Cardiac fibroblast (primary cell): Measurements from ENCODE around the gene CYP27A1.

Experiments
- DNase-seq, 2 donors: peaks; one replicate each; pipeline versions ENCODE4 v3.0.0 to v3.0.0-alpha.2; 2010; ENCODE audit warnings: low read depth in 2 of 2
- H3K4me3 ChIP-seq, 2 donors: replicated peaks in 1 of 2; 1 replicate in 1 of 2; 2 replicates in 1 of 2; pipeline ENCODE4 v1.5.1; 2011; ENCODE audit warnings: low read depth in 2 of 2, low read length in 2 of 2, mild to moderate bottlenecking in 2 of 2, moderate library complexity in 1 of 2
- TF ChIP-seq, protein P1 (sequence below): IDR thresholded peaks from one replicate; pipeline ENCODE4 v1.5.1; 2011; ENCODE audit warnings: low read depth, mild to moderate bottlenecking, low read length, inconsistent platforms

The CYP27A1 gene

DNA sequence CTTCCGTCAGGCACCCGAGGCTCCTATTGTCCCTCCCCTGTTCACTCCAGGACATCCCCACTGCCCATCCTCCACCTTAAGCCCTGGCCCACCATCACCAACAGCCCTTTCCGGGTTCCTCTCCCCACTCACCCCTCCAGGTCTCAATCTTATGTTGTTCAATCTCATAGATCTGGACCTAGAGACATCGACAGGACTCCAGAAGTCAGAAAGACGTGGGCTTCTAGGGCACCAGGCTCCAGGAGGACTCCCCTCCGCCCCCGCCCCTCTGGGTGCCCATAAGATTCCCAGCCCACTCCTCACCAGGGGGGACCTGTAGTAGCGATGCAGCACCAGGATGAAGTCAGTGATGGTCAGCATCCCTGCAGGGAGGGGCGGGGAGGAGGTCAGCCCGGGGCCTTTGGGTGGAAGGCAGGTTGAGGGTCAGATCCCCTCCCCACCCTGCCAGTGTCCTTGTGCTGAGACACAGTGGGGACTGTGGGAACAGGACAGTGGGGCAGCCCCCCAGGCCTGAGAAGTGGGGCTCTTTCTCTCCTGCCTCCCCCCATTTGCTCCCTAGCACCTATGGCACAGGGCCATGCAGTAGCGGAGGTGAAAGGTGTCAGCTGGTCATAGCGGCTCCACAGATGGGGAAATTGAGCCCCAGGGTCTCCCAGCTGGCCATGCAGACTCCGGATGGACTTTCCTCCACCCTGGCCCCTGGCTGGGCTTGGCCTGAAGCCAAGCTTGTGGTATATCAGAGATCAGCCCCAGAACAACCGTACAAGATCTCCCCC, 45.9 kb downstream of the CYP27A1 start:
- TF ChIP-seq, protein P1, sequence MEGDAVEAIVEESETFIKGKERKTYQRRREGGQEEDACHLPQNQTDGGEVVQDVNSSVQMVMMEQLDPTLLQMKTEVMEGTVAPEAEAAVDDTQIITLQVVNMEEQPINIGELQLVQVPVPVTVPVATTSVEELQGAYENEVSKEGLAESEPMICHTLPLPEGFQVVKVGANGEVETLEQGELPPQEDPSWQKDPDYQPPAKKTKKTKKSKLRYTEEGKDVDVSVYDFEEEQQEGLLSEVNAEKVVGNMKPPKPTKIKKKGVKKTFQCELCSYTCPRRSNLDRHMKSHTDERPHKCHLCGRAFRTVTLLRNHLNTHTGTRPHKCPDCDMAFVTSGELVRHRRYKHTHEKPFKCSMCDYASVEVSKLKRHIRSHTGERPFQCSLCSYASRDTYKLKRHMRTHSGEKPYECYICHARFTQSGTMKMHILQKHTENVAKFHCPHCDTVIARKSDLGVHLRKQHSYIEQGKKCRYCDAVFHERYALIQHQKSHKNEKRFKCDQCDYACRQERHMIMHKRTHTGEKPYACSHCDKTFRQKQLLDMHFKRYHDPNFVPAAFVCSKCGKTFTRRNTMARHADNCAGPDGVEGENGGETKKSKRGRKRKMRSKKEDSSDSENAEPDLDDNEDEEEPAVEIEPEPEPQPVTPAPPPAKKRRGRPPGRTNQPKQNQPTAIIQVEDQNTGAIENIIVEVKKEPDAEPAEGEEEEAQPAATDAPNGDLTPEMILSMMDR: no peak
- no peak overlapping the region for H3K4me3 ChIP-seq
- DNase-seq: no peak

DNA sequence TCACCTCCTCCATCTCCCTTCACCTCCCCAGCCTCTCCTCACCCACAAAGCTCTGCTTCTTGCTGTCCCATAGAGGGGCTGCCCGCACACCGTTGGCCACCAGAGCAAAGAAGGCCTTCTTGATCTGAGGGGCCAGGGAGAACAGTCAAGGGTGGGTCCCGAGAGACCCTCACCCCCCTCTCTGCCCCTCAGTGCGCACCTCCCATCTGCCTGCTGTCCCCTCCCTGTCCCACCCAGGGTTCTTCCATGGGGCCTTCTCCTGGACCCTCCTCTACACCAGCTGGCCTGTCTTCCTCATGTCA, 46.5 kb downstream of the CYP27A1 start:
- no peak overlapping the region for H3K4me3 ChIP-seq
- TF ChIP-seq, protein P1: no peak
- DNase-seq: no peak

DNA sequence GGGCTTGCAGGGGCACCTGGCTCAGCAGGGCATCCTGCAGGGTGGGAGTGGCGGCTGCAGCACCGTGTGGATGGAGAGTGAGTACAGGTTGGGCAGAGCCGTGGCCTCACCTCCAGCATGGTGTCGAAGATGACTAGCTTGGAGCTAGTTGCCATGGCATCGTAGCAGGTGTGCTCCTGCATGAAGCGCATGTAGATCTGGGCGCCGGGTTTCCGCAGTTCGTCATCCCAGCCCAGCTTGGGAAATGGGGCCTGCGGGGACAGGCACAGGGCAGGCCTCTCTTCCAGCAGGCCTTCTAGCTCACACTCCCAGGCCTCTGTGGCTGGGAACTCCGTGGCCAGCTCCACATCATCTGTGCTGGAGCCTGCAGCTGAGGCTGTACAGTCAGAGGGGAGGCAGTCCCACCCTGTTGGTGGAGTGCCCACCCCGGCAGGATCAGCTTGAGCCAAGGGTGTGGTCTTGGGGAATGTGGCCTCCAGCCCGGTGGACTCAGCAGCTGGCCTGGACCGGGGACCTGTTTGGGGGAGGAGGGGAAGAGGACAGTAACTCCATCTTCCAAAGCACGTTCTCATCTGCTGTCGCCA, 48.0 kb downstream of the CYP27A1 start:
- DNase-seq: no peak
- H3K4me3 ChIP-seq: no peak overlapping the region
- TF ChIP-seq, protein P1: no peak

DNA sequence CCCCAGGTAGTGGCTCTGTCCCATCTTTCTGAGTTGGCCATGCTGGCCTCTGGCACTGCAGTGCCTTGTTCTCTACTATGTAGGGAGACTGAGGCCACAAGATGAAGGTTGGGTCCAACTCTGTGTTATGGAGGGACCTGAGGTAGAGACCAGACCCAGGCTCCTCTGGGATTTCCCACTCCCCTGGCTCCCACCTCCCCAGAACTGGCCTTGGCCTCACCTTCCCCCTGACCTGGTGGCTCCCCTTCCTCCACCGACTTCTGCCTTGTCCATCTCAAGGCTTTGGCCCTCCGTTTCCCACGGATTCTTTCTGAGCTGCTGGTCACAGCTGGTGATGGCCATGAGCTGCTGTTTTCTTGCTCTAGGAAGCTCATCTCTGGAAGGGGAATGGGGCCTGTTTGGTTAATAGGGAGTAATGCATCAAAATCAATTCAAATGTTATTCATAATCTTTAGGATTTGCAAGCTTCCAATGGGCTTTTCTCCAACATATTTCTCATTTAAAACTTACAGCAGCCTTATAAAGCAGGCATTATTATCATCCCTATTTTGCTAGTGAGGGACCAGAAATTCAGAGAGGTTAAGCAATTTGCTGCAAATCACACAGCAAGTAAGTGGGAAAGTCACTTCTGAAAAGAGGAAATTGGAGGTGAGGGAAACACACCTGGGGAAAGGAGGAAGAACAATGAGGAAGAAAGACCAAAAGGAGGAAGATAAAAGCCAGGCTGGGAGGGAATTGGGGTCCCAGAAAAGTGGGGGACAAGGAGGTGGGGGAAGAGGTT, 48.8 kb downstream of the CYP27A1 start:
- no peak overlapping the region for H3K4me3 ChIP-seq
- DNase-seq: no peak
- TF ChIP-seq, protein P1: no peak

DNA sequence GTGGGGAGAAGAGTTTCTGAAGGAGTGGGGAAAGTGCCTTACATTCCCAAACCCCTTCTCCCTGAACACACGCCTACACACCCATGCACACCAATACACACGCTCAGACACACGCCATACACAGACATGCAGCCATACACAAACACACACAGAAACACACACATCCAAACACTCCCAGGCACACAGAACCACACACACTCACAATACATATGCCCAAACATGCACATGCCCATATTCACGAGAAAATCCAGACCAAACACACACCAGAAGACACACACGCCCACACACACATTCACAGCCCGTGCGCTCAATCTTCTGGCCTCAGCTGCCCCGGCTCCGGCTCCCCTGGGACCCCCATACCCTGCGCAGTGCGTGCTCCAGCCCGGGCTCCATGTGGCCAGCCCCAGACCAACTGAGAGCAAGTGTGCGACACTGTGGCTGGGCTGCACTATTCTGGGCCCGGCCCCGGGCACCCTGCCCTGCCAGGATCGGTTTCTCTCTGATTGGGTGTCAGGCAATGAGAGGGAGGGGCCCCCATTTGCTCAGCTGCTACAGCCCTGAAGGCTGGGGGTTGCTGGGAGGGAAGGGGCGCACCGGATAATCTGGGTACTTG, 49.5 kb downstream of the CYP27A1 start, which contains the start of gene PRKAG3:
Gene PRKAG3 (minus strand): TSS at position 426 of the 613 bp plus-strand sequence.
- no peak within 1 kb of the TSS for H3K4me3 ChIP-seq
- TF ChIP-seq, protein P1: no peak
- DNase-seq: no peak

DNA sequence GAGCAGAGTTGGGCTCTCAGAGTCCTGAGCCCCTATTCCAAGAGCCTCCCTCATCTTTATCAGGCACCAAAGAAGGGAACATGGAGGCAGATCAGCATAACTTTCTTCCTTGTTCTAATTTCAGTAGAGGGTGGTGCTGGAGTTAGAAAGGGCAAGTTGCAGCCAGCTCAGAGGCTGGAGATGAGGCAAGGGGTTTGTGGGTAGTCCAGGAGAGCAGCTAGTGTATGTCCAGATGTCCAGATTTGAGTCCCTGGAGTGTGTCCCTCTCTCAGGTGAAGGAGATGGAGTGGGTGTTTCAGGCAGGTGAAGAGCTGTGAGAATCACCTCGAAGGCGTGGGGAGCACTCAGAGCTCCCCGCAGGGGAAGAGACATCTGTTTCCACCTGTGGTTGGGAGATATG, 50.1 kb downstream of the CYP27A1 start:
- TF ChIP-seq, protein P1: no peak
- H3K4me3 ChIP-seq: no peak overlapping the region
- DNase-seq: no peak
